Endothelial cell of umbilical vein (primary cell): ENCODE results near the gene KRTCAP2. TPM values are rescaled to one million over a fixed set of nuclear protein-coding genes. Genes with fewer than 3 reads are reported as not detected.

Experiments
- BruUV-seq: library from RNA; stranded (reverse); fragments of 400-500 nt; replicated peaks from 2 replicates; lab custom pipeline; 2021; lab: Mats Ljungman, UMichigan
- CTCF ChIA-PET: fragments of 300-600, 350-600 bp; sonication (Branson Sonifier 250); formaldehyde crosslinking; loops from one replicate; lab custom pipeline; 2021; ENCODE audit warnings: antibody characterized with exemption, inconsistent platforms; lab: Charles Lee
- POLR2A ChIA-PET: fragments of 300-600, 350-600 bp; sonication (Branson Sonifier 250); formaldehyde crosslinking; loops from one replicate; lab custom pipeline; 2021; ENCODE audit warnings: antibody characterized with exemption, inconsistent platforms; lab: Charles Lee
- DNase-seq: peaks from one replicate; pipeline ENCODE4 v3.0.0-alpha.2; 2011; ENCODE audit warnings: low read depth, low spot score
- FAIRE-seq: peaks from 2 replicates; lab custom pipeline; 2011; peaks lifted over from hg19 to GRCh38; lab: Jason Lieb, UNC
- H2AFZ ChIP-seq: 2 replicates; pipeline ENCODE4 v1.6.0; 2012; ENCODE audit warnings: low read depth, low read length, control low read depth, inconsistent platforms
- H3K27ac ChIP-seq: 2 replicates; pipeline ENCODE4 v1.5.1; 2011; ENCODE audit warnings: low read depth, mild to moderate bottlenecking, control low read depth, low read length, moderate library complexity; ENCODE audit not compliant: insufficient read depth
- H3K27me3 ChIP-seq, 2 experiments: 2 replicates each; pipeline versions ENCODE4 v1.6.0 to v1.6.1; 2011; ENCODE audit warnings: low read length in 2 of 2, mixed read lengths in 1 of 2; ENCODE audit not compliant: control insufficient read depth in 2 of 2, insufficient read depth in 2 of 2
- H3K36me3 ChIP-seq, 2 experiments: 2 replicates in 1 of 2; 3 replicates in 1 of 2; pipeline ENCODE4 v1.5.1; 2011; ENCODE audit warnings: low read length in 2 of 2, mild to moderate bottlenecking in 1 of 2, moderate library complexity in 1 of 2; ENCODE audit not compliant: control insufficient read depth in 2 of 2, insufficient read depth in 2 of 2; ENCODE audit errors: extremely low read depth in 1 of 2
- H3K4me1 ChIP-seq: 3 replicates; pipeline ENCODE4 v1.5.1; 2011; ENCODE audit warnings: mild to moderate bottlenecking, low read length; ENCODE audit not compliant: control insufficient read depth, insufficient read depth; ENCODE audit errors: extremely low read depth
- H3K4me2 ChIP-seq: 2 replicates; pipeline ENCODE4 v1.6.1; 2011; ENCODE audit warnings: low read length, control low read depth, mixed read lengths; ENCODE audit not compliant: insufficient read depth
- H3K4me3 ChIP-seq, 3 experiments: fragments of 200-600 bp in 1 of 3; sonication (generic), shearing (Covaris generic) in 1 of 3; replicated peaks in 1 of 3; 2 replicates each; pipeline ENCODE4 v1.5.1; 2011 to 2016; ENCODE audit warnings: control low read depth in 3 of 3, low read length in 3 of 3, mild to moderate bottlenecking in 2 of 3, inconsistent platforms in 1 of 3, low read depth in 1 of 3, moderate library complexity in 1 of 3; ENCODE audit not compliant: insufficient read depth in 1 of 3
- H3K79me2 ChIP-seq: 2 replicates; pipeline ENCODE4 v1.6.0; 2012; ENCODE audit warnings: low read length, inconsistent platforms; ENCODE audit not compliant: control insufficient read depth, insufficient read depth
- H3K9ac ChIP-seq: replicated peaks from 2 replicates; pipeline ENCODE3; 2011; ENCODE audit warnings: low read length, control low read depth; ENCODE audit not compliant: insufficient read depth; ENCODE audit errors: extremely low read depth
- H3K9me1 ChIP-seq: replicated peaks from 3 replicates; pipeline ENCODE4 v1.6.0; 2011; ENCODE audit warnings: mild to moderate bottlenecking, low read length; ENCODE audit not compliant: control insufficient read depth, insufficient read depth; ENCODE audit errors: extremely low read depth
- H3K9me3 ChIP-seq: replicated peaks from 2 replicates; pipeline ENCODE4 v1.5.1; 2012; ENCODE audit warnings: low read length, inconsistent platforms; ENCODE audit not compliant: control insufficient read depth, insufficient read depth
- H4K20me1 ChIP-seq: replicated peaks from 2 replicates; pipeline ENCODE3; 2011; ENCODE audit warnings: mild to moderate bottlenecking, low read length; ENCODE audit not compliant: control insufficient read depth, insufficient read depth; ENCODE audit errors: extremely low read depth
- CTCF ChIP-seq, 2 donors: IDR thresholded peaks; 1 replicate in 1 of 2; 2 replicates in 1 of 2; pipeline ENCODE4 v1.5.1; 2011; ENCODE audit warnings: low read length in 2 of 2, mild to moderate bottlenecking in 2 of 2, moderate library complexity in 2 of 2, control low read depth in 1 of 2, inconsistent platforms in 1 of 2, low read depth in 1 of 2; ENCODE audit not compliant: insufficient read depth in 1 of 2; ENCODE audit errors: extremely low read depth in 1 of 2
- EZH2 ChIP-seq: IDR thresholded peaks from 2 replicates; pipeline ENCODE4 v1.6.1; 2012; ENCODE audit warnings: borderline replicate concordance, low read depth, mild to moderate bottlenecking, moderate library complexity, low read length, inconsistent platforms; ENCODE audit not compliant: severe bottlenecking
- FOS ChIP-seq: IDR thresholded peaks from 2 replicates; pipeline ENCODE4 v1.6.1; 2011; ENCODE audit warnings: mild to moderate bottlenecking, low read length, moderate library complexity, borderline replicate concordance; ENCODE audit not compliant: insufficient read depth
- GATA2 ChIP-seq: IDR thresholded peaks from 2 replicates; pipeline ENCODE4 v1.7.0; 2011; ENCODE audit warnings: low read depth, mild to moderate bottlenecking, moderate library complexity, mixed read lengths, low read length; ENCODE audit not compliant: insufficient read length, insufficient read depth
- JUN ChIP-seq: IDR thresholded peaks from 2 replicates; pipeline ENCODE4 v1.6.1; 2011; ENCODE audit warnings: borderline replicate concordance, low read depth; ENCODE audit not compliant: insufficient read length, insufficient read depth
- MAX ChIP-seq: IDR thresholded peaks from 2 replicates; pipeline ENCODE4 v1.6.1; 2011; ENCODE audit not compliant: insufficient read depth, insufficient read length
- MYC ChIP-seq: IDR thresholded peaks from one replicate; pipeline ENCODE4 v1.6.1; 2011; ENCODE audit warnings: mild to moderate bottlenecking, low read depth, low read length
- POLR2A ChIP-seq: IDR thresholded peaks from 2 replicates; pipeline ENCODE4 v1.6.1; 2012; ENCODE audit warnings: low read depth, mild to moderate bottlenecking, control low read depth, low read length
- POLR2AphosphoS5 ChIP-seq: IDR thresholded peaks from 2 replicates; pipeline ENCODE4 v1.6.1; 2012; ENCODE audit warnings: low read depth, mild to moderate bottlenecking, control low read depth, low read length, moderate library complexity; ENCODE audit not compliant: insufficient read depth
- dilution Hi-C: fragments of 300-500 bp; cut with MboI; formaldehyde crosslinking; loops from one replicate; pipeline ENCODE4 v1.15.0; 2019; ENCODE audit warnings: low sequenced_read_pairs; ENCODE audit not compliant: extremely low pct_ligation_motif_present
- intact Hi-C: fragments of 100-400 bp; cut with micrococcal nuclease; formaldehyde crosslinking; loops from one replicate; pipeline ENCODE4 v1.10.0; 2022
- polyA plus RNA-seq, 4 experiments: library from polyadenylated mRNA; depleted of rRNA in 3 of 4; stranded (reverse) in 3 of 4; unstranded in 1 of 4; fragments of >200 nt; gene quantifications; 2 replicates each; pipeline versions ENCODE4 v1.2.1 to v1.2.3, GENCODE V29; 2011 to 2012; ENCODE audit warnings: missing spikeins in 1 of 4
- total RNA-seq: library from RNA; stranded (reverse); gene quantifications from 2 replicates; pipeline ENCODE4 v1.2.3, GENCODE V29; 2021

Gene KRTCAP2
- total and polyA plus RNA-seq, 2 donors (not counting 3 experiments of a cell fraction or from before 2014, with no cell fraction given): 207 to 362 TPM

- no peaks in the 10 kb centered on the region for H4K20me1 ChIP-seq
These were observed 8.4 kb upstream of the KRTCAP2 start for GRCh38 chr1:155181371-155182051.

More at GRCh38 chr1:155181371-155182051, 8.4 kb upstream of the KRTCAP2 start:
- Histone ChIP-seq H3K4me2 (no peak overlapping the region), H3K9me3 (no peaks in the 10 kb centered on the region), H3K27ac (no peak overlapping the region), H2AFZ (no peak overlapping the region), H3K9ac (no peak overlapping the region), H3K9me1 (no peaks in the 10 kb centered on the region), H3K36me3 (peaks cover 4 to 26% of the 10 kb centered on the region in 2 experiments), H3K79me2 (no peaks in the 10 kb centered on the region), H3K27me3 (no peaks in the 10 kb centered on the region), H3K4me3 (no peak overlapping the region), H3K4me1 (no peaks in the 10 kb centered on the region)
- FAIRE-seq (no peak), DNase-seq (no peak)
- TF ChIP-seq CTCF (IDR thresholded peaks at IDR 0.05; ENCODE audit: extremely low read depth in 1 of 2, insufficient read depth in 1 of 2, low read depth in 1 of 2, low read length in 2 of 2) (no peak), GATA2 (no peak), POLR2A (no peak), FOS (no peak), MYC (no peak), JUN (no peak), MAX (no peak), POLR2AphosphoS5 (no peak), EZH2 (no peak)
- ChIA-PET POLR2A (interaction anchor here (0.7 kb wide), 1 partner anchor 10 kb away, joined by 3 read pairs; no protein-coding TSS in a partner anchor), CTCF (interaction anchor here (1.3 to 1.9 kb wide), 3 partner anchors 8 to 12 kb away, joined by 3 to 6 read pairs (median 4); partner anchors contain the start of gene KRTCAP2)
- intact Hi-C loops: no loop called here
- no TSS peak for BruUV-seq
- dilution Hi-C loops: no loop called here
